ENCODE results near the gene VDAC1.
A peak's percentile ranks its signal among the peaks of the same experiment; 100 is the strongest.
"Not testable (repeated sequence)": the region's sequence is repeated elsewhere in the genome, so short reads cannot be mapped to it uniquely, and the experiment has no call there.

The VDAC1 gene

DNA sequence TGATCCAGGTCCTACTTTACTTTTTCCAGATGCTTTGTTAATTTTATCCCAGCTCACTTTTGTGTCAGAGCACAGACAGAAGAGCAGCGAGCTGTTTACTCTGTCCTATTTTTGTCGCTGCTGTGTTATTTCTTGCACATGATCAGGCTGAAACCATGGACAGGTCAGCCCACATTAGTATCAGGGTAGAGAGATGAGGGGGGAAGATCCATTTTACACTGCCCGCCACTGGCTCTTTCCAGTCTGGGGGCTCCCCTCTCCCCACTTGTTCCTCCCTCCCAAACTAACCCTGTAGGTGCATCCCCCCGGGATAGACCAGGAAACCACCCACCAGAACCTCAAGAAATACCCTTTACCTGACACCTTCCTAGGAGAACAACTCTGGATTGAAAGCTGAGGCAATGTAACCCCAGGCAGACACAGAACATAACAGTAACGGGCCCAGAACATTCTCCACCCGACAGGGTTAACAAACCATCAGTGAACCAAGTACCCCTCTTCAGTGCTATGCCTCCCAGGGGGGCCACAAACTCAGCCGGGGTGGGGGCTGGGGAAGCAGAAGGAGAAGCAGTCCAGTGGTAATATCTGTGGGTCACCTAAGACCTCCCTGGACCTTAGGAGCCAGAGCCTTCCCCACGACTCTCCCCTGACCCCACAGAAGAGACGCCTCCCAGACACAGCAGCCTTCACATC lies 10.3 kb downstream of the VDAC1 start:
- no peak for DNase-seq

DNA sequence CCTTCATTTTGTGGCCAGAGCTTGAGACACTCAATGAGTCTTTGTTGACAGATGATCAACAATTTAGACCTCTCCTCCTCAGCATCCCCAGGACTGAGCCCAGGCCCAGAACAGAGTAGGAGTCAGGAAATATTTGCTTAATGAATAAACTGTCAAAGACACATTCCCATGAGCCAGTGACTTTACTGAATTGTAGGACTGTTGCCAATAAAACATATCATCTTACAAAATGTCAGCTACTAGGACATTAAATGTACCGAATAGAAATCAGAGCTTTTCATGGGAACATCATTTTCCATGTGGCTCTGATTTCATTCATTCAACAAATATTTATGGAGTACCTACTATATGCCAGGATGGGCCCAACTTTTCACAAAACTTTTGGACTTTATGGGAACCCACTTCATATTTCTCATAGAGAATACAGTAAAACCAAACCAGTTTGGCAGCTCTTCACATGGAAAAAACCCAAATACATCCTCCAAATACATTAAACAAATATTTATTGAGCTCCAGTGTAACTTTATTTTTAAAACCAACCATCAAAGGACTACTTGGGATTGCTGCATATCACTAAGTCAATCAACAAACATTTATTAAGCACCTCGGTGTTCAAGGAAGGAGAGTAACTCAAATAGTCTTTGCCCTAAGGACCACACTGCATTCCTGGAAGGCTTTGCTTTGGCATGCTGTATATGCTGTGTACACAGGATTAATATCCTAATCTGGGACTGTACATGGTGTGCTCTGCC lies 11.4 kb downstream of the VDAC1 start:
- no peak for DNase-seq

DNA sequence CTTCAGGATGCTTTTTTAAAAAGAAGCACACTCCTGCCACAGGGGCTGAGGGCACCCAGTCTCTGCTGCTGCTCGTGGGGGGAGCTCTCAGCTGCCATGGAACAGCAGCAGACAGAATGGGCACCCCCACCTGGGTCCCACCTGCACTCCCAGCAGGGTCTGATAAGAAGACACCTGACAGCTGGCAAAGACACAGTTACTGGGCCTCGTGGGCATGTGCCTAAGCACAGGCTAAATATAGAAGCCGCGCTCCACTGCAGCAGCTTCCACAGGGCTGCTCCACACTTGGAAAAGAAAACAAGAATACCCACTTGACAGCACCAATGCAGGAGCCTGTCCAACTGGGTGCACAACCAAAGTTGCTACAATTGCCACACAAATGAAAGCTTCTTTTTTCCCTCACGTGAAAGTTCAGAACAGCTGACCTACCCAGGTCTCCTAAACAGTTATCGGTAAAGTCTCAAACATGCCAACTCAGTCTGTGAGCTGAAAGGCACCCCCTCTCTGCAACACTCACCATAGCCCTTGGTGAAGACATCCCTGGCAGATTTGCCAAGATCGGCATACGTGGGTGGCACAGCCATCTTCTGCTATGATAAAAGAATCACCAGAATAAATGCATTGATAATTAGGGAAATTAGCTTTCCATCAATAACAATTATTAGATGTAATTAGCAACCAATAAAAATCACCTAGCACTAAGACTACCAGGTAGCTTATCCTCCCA lies 12.2 kb downstream of the VDAC1 start:
- DNase-seq: no peak

DNA sequence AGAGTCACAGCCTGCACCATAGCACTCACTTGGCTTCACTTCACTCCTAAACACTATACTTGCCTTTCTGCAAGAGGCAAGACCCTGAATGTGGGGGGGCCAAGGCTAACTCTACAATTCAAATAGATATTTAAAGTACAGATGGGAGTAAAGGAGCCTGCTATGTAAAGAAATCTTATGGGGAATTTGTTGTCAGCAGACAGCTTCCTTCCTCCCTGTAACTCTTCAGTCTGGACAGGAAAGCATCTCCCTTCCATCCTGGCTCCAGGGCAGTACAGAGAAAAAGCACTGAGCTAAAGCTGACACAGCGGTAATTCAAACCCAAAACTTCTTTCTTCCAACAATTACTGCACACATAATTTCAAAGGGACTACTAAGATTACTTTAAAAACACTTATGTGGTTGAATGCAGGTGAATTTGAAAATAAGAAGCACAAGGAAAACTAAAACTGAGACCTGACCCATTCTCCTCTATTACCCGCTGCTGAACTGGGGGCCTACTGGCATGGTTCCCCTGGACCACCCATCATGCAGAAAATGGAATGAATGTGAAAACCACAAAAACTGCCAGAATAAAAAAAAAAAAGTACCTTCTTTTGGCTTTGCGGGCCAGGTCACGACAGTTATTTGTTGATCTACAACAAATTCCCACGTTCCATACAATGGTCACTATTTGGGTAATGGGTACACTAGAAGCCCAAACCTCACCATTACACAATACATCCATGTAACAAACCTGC lies 13.4 kb downstream of the VDAC1 start:
- DNase-seq: no peak

DNA sequence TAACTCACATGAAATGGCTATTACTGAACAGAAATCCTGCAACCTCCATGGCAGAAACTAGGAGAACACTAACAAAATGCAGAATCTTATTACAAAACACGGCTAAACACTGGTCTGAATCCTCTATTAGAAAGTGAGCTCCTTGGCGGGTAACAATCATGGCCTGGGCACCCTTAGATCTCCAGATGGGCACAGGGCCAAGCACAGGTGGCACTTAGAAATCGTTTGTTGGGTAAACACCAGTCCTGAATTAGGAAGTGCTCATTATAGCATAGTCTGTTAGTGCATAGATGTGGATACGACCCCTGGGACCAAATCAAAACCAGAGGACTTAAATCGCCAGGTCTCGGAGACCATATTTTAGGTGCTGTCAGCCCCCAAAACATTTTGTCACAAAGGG lies 14.4 kb downstream of the VDAC1 start:
- no peak for DNase-seq

DNA sequence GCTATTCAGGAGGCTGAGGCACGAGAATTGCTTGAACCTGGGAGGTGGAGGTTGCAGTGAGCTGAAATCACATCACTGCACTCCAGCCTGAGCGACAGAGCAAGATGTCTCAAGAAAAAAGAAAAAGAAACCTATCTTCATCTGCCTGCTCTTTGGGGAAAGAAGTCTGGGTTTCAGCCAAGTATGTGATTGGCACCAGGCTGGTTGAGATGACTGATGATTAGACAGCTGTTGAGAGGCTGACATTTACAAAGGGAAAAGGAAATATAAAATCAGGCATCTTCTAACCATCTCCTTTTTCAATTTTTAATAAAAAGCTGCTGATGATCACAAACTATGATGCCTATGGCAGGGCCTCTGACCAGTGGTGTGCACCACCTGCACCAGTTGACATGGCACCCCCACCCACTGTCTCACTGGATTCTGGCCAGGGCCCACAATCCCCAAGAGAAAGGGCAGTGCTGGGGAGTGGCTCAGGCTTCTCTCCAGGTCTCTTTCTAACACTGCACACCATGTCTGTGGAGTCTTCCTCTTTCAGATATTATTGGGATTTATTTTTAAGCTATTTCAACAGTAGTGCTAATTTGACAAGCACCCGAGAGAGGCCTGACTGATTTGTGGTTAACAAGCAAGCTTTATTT lies 19.1 kb downstream of the VDAC1 start:
- DNase-seq: no peak

DNA sequence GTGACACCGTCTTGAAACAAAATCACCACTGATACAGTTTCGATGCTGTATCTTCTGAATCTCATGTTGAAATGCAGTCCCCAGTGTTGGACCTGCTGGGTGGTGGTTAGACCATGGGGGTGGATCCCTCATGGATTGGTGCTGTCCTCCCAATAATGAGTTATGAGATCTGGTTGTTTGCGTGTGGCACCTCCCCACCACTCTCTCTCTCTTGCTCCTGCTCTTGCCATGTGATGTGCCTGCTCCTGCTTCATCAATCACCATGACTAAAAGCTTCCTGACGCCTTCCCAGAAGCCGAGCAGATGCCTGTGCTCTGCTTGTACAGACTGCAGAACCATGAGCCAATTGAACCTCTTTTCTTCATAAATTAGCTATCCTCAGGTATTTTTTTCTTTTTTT lies 21.1 kb downstream of the VDAC1 start:
- no peak for DNase-seq

DNA sequence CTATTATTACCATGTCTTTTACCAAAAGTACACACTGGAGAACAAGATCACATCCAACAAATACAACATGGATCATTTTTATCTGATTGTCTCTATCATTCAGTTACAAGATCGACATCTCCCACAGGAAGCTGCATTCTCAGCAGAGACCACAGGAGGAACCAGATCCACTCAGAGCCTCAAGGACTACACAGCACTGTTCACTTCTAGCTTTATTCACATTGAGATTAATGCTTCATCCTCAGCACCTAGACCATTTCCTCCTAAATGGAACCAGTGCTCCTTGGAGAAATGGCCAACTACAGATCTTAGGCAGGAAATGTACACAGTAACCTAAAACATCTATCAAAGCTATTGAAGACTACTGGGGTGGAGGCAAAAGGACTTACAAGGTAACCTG lies 23.1 kb downstream of the VDAC1 start:
- DNase-seq: no peak

DNA sequence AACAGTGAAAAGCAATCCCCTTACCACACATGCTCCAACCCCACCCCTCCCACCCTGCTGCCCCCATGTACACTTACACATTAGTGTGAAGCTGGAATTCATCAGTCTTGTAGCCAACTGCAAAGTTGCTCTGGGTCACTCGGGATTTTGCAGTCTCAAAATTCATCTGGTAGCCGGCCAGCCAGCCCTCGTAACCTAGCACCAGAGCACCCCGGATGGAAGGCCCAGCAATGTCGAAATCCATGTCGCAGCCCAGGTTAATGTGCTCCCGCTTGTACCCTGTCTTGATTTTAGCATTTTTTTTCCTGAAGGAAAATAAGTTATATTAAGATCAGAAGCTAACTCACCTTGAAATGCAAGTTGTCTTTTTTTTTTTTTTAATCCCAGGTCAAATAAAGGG lies 24.1 kb downstream of the VDAC1 start:
- DNase-seq: no peak

DNA sequence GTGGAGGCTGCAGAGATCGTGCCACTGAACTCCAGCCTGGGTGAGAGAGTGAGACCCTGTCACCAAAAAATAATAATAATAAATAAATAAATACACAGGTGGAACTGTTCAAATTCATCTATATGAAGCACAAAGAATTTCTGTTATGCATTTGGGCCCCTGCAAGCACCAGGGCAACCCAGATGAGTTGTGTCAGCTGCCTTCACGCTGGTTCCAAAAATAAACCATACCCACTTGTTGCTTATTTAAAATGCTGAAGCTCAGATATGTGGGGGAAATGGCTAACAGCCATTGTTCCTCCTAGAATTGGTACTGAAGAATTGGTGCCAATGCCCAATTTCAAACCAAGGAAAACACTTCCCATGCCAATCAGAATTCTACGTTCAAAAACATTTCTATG lies 25.8 kb downstream of the VDAC1 start:
- DNase-seq: no peak

DNA sequence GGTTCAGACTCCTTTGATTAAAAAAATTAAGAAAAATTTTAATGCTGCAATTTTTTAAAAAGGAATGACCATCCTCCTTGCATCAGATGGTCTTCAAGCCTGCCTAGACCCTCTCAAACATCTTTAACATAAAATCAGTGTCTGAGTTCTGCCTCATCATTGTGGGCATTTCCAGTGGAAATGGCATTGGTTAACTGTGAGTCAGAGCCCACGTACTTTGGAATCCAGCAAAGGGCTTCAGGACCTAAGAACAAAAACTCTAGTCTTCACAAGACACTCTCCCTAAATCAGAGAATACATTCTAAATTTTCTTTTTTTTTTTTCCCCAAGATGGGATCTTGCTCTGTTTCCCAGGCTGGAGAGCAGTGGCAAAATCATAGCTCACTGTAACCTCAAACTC lies 26.9 kb downstream of the VDAC1 start:
- DNase-seq: no peak

DNA sequence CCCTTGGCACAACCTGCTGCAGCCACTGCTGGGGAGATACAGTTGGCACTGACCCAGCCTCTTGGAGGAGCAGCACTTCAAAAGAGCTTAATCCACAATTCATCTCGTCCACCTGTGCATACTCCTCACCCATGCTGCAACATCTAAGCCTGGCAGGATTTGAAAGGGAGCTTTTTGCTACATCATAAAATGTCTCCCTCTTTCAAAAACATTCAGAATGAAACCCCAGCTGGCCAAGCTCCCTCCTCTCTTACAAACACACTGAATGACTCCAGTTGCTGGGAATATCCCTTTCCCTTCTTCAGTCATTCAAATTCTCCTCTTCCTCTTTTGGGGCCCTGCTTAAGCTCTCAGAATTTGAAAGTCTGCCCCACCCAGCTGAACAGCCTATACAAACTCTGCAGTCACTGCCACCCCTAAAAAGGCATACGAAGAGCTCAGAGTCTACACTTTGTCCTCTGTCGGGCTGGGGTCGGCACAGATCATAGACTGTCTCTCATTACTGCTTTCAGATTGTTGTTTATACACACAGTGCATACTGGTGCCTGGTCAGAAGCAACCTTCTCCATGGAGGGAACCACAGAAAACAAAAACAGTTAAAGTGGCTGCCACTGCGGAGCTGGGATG lies 27.5 kb downstream of the VDAC1 start:
- DNase-seq: no peak

DNA sequence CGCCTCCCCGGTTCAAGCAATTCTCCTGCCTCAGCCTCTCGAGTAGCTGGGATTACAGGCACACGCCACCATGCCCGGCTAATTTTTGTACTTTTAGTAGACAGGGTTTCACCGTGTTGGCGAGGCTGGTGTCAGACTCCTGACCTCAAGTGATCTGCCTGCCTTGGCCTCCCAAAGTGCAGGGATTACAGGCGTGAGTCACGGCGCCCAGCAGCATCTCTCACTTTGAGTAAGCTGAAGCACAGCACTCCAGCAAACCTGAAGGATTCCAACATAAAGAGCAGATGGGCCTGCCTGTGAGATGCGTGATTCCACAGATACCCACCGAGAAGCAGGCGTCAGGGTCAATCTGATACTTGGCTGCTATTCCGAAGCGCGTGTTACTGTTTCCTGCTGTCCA lies 29.2 kb downstream of the VDAC1 start:
- not testable (repeated sequence) for DNase-seq

DNA sequence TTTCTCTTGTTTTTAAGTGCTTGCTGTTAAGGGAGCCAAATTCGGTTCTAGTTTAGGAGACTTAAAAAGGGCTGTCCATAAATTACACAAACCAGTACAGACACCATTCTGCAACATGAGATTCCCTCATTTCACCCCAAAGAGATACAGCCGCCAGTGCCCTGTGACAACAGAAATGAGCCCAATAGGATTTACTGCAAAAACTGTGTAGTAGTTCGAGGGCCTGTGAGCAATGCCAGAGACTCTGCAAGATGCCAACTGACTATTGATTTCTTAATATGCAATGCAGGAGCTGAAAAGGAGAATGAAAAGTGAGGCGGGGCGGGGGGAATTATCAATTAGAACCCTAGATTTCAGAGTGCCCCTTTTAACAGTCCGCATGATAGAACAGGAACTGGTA lies 30.6 kb downstream of the VDAC1 start:
- no peak for DNase-seq

DNA sequence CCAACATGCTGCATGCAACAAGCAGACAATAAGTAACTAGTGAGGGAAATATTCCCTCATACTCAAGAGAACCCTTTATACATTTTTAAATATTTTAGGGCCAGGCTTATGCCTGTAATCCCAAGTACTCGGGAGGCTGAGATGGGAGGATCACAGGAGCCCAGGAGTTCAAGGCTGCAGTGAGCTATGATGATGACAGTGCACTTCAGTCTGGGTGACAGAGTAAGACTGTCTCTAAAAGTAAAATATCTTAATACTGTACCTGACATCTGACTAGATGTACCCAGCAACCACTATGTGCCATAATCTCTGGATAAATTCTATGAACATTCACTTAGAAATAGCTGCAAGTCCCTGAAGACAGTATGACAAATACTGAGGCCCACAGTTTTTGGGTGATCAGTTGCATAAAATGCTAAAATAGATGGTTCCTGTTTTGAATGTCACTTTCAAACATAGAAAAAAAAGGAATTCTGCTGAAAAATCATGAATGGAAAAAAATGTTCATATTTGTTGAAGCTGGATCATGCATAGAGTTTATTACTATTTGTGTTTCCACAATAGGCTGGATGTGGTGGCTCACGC lies 34.4 kb downstream of the VDAC1 start:
- no peak for DNase-seq

DNA sequence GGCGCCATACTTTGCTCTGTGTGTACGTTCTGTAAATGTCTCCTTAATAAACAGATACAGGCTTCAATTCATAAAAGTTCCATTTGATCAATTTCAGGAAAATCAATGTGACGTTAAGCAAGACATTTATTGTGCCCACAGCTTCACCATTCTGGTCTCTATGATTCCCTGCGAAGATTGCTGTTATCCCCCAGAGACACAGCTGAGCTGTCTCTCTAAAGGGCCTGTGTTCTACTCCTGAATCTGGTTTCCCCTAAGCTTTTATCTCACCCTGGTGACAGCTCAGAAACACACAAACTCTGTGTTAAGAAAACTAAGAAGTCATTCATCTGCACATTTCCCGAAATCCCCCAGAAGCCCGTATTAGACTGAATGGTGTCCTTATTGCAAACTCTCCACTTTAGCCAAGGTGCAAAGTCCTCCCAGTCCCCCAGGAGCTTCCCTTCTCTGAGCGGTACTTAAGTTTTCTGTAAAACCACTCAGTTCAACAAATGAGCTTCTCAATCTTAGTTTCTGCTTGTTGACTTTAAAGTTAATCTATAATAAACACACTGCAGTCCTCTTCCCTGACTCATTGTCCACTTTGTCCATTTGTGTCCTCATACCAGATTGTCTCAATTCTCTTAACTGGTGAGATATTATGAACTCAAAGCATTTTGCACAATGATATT lies 35.0 kb downstream of the VDAC1 start:
- DNase-seq: no peak

DNA sequence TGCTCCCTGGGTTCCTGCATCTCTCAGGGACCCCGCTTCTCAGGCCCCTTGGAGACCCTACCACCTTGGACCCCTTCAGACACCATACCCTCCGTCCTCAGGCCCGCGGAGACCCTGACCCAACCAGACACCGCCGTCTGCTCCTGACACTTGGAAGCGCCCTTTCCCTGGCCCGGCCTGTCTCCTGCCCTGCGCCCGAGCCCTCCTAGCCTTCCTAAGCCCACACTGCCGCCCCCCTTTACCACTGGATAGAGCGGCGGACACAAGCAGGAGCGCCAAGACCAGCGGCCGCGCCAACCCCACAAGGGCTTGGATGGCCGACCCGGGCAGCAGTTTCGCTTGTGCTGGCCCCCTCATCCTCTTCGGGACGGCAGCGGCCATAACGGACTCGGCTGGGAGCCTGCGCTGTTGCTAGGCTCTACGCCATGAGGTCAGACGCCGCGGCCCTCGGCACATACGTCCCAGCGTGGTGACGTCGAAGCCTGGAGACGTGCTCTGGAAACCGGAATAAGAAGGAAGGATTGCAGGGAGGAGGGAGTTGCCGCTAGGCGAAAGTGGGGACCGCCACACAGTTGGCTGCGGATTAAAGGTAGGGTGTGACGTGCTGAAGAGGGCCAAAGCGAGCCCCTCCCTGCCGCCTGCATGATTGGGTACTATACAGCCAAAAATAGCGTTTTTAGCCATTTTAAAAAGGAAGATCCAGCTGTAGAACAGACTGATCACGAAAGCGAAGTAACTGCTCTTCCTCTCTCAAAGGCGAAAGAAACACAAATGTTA lies 36.4 kb downstream of the VDAC1 start, which contains the start of gene C5orf15:
Gene C5orf15 (minus strand): TSS at position 422 of the 777 bp plus-strand sequence. CDS start 41 bp downstream, at position 381.
- peak; percentile 75 to 81 (median 80) for DNase-seq

DNA sequence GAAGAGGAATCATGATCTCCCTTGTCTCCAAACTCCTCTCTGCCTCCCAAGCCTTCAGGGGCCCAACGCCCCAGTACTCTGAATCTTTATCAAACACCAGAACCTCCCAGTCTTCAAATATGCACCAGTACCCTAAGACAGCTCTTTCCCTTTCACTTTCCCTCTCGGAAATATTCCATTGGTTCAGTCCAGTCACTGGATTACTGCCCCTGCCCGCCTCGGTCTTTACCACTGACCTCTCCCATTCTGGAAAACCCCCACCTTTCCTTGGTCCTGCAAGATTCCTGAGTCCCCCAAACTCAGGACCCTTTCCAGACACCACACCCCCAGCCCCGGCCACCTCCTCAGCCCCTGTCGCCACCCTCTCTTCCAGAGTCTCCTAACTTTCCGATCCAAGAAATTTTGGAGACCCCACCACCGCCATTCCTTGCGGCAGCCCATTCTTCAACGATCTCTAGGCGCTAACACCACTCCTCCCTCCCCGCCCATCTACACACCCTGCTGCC lies 37.0 kb downstream of the VDAC1 start:
- DNase-seq: no peak

DNA sequence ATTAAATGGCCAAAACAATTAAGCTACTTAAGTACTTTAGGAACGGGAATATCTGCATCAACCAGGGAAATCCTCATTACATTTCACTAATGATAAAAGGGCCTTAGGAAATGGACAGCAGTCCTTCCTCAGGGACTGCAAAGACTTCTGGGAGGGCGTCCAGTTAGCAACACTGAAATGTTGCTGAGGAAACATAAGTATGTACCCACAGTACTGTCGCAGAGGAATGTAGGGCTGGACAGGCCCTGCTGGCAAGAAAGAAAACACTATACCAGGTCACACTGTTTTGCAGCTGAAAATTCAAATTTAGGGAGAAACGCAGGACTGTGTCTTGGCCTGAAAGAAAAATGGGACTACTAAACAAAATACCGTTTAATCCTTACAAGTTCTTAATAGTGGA lies 37.7 kb downstream of the VDAC1 start:
- DNase-seq: no peak

DNA sequence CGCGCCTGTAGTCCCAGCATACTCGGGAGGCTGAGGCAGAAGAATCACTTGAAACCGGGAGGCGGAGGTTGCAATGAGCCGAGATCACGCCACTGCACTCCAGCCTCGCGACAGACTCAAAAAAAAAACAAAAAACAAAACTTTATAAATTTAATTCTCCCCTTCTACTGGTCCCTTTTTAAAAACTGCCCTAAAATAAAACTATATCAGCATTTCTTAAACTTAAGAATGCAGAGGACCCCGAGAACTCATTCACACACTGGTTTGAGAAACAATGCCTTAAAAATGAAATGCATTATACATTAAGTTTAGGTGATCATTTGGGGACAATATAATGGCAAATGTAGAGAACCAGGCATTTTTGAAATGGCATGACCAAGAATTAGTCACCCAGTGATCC lies 38.7 kb downstream of the VDAC1 start:
- DNase-seq: no peak
